ENCODE data around the gene RHBDF1.
"Not testable (repeated sequence)": the region's sequence is repeated elsewhere in the genome, so short reads cannot be mapped to it uniquely, and the experiment has no call there.

RHBDF1 gene

DNA sequence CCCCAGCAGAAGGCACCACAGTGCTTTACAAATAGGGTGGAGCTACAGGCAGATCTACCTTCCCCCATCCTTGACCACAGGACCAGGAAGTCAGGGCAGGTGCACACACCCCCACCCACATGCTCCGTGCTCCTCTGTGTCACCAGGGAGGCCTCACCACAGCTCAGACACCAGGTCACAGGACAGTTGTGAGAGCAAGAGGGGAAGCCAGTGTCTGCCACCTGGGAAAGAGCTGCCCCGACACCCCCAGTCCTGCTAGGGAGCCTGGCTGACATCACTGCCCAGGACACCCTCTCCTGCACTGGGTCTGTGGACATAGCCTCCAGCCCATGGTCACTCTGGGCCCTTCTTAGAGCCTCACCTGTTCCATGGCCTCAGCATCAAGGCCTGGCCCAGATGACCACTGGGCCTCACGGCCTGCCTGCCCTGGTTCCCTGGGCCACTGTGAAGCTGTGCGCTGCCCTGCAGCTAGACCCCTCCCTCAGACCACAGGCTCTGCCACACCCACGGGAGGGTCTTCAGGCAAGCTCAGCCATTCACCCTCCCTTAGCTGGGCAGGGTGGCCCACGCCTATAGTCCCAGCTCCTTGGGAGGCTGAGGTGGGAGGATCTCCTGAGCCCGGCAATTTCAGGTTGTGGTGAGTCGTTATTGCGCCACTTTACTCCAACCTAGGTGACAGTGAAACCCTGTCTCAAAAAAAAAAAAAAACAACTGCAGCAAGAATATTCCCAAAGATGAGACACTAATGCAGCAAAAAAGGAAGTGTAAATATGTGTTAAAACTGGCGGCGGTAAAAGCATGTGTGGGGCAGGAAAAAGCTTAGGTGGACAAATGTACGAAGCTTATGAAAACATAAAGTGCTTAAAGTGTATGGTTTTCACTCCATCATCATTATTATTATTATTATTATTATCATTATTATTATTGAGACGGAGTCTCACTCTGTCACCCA is 33.2 kb downstream of the RHBDF1 start:
- no peaks in the 10 kb centered on the region for H3K9me3 ChIP-seq (ENCODE audit: control insufficient read depth in 1 of 2, low read length in 2 of 2)
- H3K36me3 ChIP-seq (ENCODE audit: control insufficient read depth in 1 of 2, insufficient read depth in 2 of 2, low read length in 2 of 2): no peaks in the 10 kb centered on the region
- H3K27ac ChIP-seq (ENCODE audit: low read length): no peak overlapping the region
- H3K4me3 ChIP-seq (ENCODE audit: low read depth in 1 of 2, low read length in 2 of 2): no peak overlapping the region
- H3K4me1 ChIP-seq (ENCODE audit: control insufficient read depth in 1 of 2, insufficient read depth in 2 of 2, low read length in 2 of 2): no peaks in the 10 kb centered on the region
- H3K27me3 ChIP-seq (ENCODE audit: low read depth, low read length): no peaks in the 10 kb centered on the region

DNA sequence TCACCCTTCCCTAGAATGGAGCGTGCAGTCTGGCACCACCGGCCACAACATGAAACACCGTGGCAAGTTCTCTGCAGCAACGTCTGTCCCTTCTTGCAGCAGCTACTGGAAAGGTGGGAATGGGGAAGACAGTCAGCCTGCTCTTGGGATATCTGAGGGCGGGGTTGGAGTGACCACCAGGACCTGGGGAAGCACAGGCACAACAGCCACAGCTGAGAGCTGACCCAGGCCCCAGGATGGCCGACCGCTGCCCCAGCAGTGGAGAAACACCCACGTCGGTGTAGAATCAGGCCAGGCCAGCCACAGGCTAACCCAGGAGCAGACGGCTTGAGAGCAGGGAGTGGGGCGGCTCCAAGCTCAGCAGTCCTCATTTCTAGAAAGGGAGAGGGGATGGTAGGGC is 34.2 kb downstream of the RHBDF1 start:
- H3K27me3 ChIP-seq (ENCODE audit: low read depth, low read length); H3K9me3 ChIP-seq (ENCODE audit: control insufficient read depth in 1 of 2, low read length in 2 of 2); H3K27ac ChIP-seq (ENCODE audit: low read length); H3K4me1 ChIP-seq (ENCODE audit: control insufficient read depth in 1 of 2, insufficient read depth in 2 of 2, low read length in 2 of 2); H3K4me3 ChIP-seq (ENCODE audit: low read depth in 1 of 2, low read length in 2 of 2); H3K36me3 ChIP-seq (ENCODE audit: control insufficient read depth in 1 of 2, insufficient read depth in 2 of 2, low read length in 2 of 2): not testable (repeated sequence)

DNA sequence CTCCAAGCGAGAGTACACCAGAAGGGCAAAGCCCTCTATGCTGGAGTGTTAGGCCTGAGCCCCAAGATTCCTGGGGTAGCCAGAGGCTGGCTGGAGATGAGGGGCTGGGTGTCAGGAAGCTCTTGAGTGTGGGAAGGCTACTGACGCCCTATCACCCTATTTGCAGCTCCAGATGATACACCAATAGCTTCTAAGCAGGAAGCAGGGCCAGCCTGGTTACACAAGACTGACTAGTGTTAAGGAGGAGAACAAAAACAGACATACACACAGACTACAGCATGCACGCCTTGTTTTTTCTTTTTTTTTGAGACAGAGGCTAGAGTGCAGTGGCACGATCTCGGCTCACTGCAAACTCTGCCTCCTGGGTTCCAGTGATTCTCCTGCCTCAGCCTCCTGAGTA is 34.9 kb downstream of the RHBDF1 start:
- H3K4me3 ChIP-seq (ENCODE audit: low read depth in 1 of 2, low read length in 2 of 2): no peak overlapping the region

DNA sequence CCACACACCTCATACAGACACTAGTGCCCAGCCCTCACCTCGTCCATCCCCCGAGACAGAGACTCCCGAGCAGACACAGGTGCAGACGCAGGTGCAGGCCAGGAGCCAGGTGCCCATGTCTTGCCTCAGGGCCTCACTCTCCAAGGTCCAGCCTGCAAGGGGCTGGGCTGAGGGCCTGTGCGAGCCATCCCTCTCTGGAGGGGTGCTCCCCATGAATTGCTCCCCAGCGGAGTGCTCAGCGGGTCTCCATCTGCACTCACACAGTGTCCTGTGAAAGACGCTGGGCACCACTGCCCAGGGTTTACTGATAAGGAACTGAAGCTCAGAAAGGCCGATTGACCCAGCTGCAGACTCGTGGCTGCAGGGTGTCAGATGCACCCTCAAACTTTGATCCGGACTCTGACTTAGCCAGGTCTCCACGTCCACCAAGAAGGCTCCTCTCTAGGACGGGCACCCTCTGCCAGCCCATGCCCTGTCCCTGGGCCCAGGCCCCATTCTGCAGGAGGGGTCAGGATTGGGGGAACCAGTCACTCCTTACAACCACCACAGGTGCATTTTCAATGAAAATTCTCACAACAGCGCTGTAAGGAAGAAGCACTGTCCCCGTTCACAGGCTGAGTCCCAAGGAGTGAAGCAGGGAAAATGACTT is 36.0 kb downstream of the RHBDF1 start:
- H3K36me3 ChIP-seq (ENCODE audit: control insufficient read depth in 1 of 2, insufficient read depth in 2 of 2, low read length in 2 of 2): no peaks in the 10 kb centered on the region
- no peaks in the 10 kb centered on the region for H3K4me1 ChIP-seq (ENCODE audit: control insufficient read depth in 1 of 2, insufficient read depth in 2 of 2, low read length in 2 of 2)
- H3K4me3 ChIP-seq (ENCODE audit: low read depth in 1 of 2, low read length in 2 of 2): no peak overlapping the region
- H3K27me3 ChIP-seq (ENCODE audit: low read depth, low read length): no peaks in the 10 kb centered on the region
- no peak overlapping the region for H3K27ac ChIP-seq (ENCODE audit: low read length)
- no peaks in the 10 kb centered on the region for H3K9me3 ChIP-seq (ENCODE audit: control insufficient read depth in 1 of 2, low read length in 2 of 2)

More for the DNA sequence above, 34.9 kb downstream of the RHBDF1 start:
- Histone ChIP-seq H3K4me1 (ENCODE audit: control insufficient read depth in 1 of 2, insufficient read depth in 2 of 2, low read length in 2 of 2) (no peaks in the 10 kb centered on the region), H3K9me3 (ENCODE audit: control insufficient read depth in 1 of 2, low read length in 2 of 2) (no peaks in the 10 kb centered on the region), H3K27me3 (ENCODE audit: low read depth, low read length) (no peaks in the 10 kb centered on the region), H3K36me3 (ENCODE audit: control insufficient read depth in 1 of 2, insufficient read depth in 2 of 2, low read length in 2 of 2) (no peaks in the 10 kb centered on the region), H3K27ac (ENCODE audit: low read length) (no peak overlapping the region)

DNA sequence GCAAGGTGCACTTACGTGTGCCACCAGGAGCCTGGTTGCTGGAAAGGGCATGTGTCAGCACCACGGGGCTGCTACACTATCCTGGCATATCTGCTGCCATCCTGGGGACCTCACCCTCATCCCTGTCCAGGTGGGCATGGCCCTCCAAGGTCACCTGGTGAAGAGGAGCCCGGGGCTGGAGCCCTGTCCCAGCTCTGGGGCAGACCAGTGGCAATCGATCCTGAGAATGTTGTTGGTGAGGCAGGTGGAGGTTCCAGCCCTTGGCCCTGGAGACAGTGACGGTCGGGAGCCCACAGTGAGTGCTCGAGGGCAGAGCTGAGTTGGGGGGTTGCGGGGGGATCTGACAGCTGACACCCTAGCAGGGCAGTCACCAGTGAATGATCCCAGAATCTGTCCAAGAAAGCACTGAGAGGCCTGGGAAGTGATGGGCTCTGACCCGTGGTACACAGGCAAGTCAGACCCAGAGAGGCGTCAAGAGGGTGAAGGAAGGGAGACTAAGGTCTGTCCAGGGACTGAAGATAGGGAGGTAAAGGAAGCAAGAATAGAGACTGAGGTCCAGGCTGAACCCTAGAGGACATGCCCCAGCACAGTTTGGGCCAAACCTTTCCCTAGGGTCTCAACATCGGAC is 36.6 kb downstream of the RHBDF1 start:
- Histone ChIP-seq H3K4me3 (ENCODE audit: low read depth in 1 of 2, low read length in 2 of 2) (no peak overlapping the region), H3K36me3 (ENCODE audit: control insufficient read depth in 1 of 2, insufficient read depth in 2 of 2, low read length in 2 of 2) (no peaks in the 10 kb centered on the region), H3K27ac (ENCODE audit: low read length) (no peak overlapping the region), H3K9me3 (ENCODE audit: control insufficient read depth in 1 of 2, low read length in 2 of 2) (no peaks in the 10 kb centered on the region), H3K4me1 (ENCODE audit: control insufficient read depth in 1 of 2, insufficient read depth in 2 of 2, low read length in 2 of 2) (no peaks in the 10 kb centered on the region), H3K27me3 (ENCODE audit: low read depth, low read length) (no peaks in the 10 kb centered on the region)

DNA sequence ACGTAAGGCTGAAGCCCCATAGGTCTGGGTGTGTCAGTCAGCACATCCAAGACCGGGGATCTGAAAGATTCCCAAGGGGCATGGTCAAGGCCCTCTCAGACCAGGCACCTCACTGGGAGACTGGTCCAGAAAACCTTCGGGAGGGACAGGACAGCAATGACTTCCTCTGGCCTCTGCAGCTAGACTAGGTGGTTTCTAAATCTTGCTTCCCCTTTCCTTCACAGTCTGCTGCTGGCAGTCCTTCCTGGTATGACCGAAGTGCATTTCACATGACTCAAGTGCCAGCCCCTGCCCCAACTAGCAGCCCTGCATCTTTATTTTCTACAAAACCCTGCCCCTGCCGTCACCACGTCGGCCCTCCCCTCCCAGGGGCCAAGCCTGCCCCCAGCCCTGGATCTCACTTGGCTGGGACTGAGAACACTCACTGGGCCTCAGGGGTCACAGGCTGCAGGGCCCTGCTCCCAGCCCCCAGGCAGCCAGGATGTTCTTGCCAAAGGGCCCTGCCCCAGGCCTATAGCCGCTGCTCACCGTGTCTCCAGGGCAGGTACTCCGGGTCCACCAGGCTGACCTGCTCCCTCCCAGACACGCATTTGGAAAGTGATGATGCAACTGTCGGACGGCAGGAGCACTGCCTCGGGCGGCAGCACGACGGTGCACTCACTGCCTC is 37.3 kb downstream of the RHBDF1 start:
- H3K27me3 ChIP-seq (ENCODE audit: low read depth, low read length): no peaks in the 10 kb centered on the region
- H3K36me3 ChIP-seq (ENCODE audit: control insufficient read depth in 1 of 2, insufficient read depth in 2 of 2, low read length in 2 of 2): no peaks in the 10 kb centered on the region
- no peak overlapping the region for H3K27ac ChIP-seq (ENCODE audit: low read length)
- H3K4me3 ChIP-seq (ENCODE audit: low read depth in 1 of 2, low read length in 2 of 2): no peak overlapping the region
- H3K4me1 ChIP-seq (ENCODE audit: control insufficient read depth in 1 of 2, insufficient read depth in 2 of 2, low read length in 2 of 2): no peaks in the 10 kb centered on the region
- no peaks in the 10 kb centered on the region for H3K9me3 ChIP-seq (ENCODE audit: control insufficient read depth in 1 of 2, low read length in 2 of 2)

DNA sequence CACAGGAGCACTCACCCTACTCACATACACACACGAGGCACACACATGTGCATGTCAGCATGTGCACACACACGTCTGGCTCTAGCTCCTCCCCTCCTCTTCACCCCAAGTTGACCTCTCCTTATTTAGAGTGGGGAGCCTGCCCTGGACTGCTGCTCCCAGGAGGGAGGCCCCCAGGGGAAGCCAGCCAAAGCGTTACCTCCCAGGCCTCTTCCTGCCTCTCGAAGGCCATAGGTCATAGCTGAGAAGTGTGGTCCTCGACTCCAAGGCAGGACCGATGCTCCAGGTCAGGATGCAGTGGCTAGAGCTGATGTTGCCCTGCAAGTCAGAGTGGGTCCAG is 37.8 kb downstream of the RHBDF1 start:
- Histone ChIP-seq H3K4me3 (ENCODE audit: low read depth in 1 of 2, low read length in 2 of 2) (no peak overlapping the region), H3K27me3 (ENCODE audit: low read depth, low read length) (no peaks in the 10 kb centered on the region), H3K27ac (ENCODE audit: low read length) (no peak overlapping the region), H3K4me1 (ENCODE audit: control insufficient read depth in 1 of 2, insufficient read depth in 2 of 2, low read length in 2 of 2) (no peaks in the 10 kb centered on the region), H3K9me3 (ENCODE audit: control insufficient read depth in 1 of 2, low read length in 2 of 2) (no peaks in the 10 kb centered on the region), H3K36me3 (ENCODE audit: control insufficient read depth in 1 of 2, insufficient read depth in 2 of 2, low read length in 2 of 2) (no peaks in the 10 kb centered on the region)

DNA sequence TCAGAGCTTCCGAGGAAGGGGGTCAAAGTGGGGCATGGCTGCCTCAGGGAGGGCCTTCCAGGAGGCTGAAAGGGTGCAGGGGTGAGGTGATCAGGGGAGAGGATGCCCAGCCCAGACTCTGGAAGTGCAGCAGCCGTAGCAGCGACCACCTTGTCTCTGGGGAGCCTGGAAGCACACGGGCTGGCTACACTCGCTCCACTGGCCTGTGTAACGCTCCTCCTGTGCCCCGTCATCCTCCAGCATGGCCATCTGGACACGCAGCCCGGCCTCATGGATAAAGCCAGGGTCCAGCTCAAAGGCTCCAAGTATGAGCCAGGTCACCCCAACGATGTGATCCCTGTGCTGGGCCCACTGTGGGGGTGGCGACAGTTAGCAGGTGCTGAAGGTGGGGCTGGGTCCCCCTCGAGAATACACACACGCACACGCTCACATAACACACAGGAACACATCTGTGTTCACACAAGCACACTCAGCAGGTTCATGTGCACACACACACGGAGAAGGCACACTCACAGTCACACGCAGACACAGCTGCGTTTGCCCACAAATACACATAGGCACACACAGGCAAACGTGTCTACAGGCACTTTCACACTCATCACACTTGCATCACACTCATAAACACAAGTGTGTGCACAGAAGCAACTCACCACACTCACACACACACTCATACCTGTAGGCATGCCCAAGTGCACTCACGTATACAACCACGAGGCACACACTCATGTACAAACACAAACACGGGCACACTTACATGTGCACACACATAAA is 38.4 kb downstream of the RHBDF1 start:
- H3K27ac ChIP-seq (ENCODE audit: low read length): no peak overlapping the region
- no peaks in the 10 kb centered on the region for H3K27me3 ChIP-seq (ENCODE audit: low read depth, low read length)

DNA sequence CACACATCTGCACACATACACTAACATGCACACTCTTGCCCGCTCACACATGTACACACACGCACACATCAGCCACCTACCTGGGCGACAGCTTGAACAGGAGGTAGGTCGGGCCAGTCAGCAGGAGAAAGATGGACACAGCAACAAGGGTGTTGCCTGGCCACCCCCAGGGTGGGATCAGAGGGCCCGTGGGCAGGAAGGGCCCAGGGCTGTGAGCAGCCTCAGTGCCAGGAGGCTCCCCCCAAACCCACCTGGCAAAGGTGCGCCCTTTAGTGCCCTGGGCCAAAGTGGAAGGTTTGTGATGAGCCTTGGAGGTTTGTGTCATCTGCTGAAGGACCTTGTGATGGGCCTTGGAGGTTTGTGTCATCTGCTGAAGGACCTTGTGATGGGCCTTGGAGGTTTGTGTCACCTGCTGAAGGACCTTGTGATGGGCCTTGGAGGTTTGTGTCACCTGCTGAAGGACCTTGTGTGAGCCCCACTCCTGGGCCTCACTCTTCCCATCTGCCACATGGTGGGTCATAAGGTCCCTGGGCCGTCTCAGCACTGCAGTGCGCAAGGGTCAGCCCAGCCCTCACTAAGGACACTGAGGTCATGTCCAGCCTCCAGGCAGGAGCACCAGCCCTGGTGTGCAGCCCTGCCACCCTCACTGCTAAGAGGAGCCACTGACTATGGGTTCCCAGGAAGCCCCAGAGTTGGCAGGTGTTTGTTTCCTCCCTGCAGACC is 39.1 kb downstream of the RHBDF1 start:
- not testable (repeated sequence) for H3K27me3 ChIP-seq (ENCODE audit: low read depth, low read length); H3K4me1 ChIP-seq (ENCODE audit: control insufficient read depth in 1 of 2, insufficient read depth in 2 of 2, low read length in 2 of 2); H3K36me3 ChIP-seq (ENCODE audit: control insufficient read depth in 1 of 2, insufficient read depth in 2 of 2, low read length in 2 of 2); H3K27ac ChIP-seq (ENCODE audit: low read length); H3K4me3 ChIP-seq (ENCODE audit: low read depth in 1 of 2, low read length in 2 of 2); H3K9me3 ChIP-seq (ENCODE audit: control insufficient read depth in 1 of 2, low read length in 2 of 2)

More for the DNA sequence above, 38.4 kb downstream of the RHBDF1 start:
- Histone ChIP-seq H3K9me3 (ENCODE audit: control insufficient read depth in 1 of 2, low read length in 2 of 2) (no peaks in the 10 kb centered on the region), H3K36me3 (ENCODE audit: control insufficient read depth in 1 of 2, insufficient read depth in 2 of 2, low read length in 2 of 2) (no peaks in the 10 kb centered on the region), H3K4me3 (ENCODE audit: low read depth in 1 of 2, low read length in 2 of 2) (no peak overlapping the region), H3K4me1 (ENCODE audit: control insufficient read depth in 1 of 2, insufficient read depth in 2 of 2, low read length in 2 of 2) (no peaks in the 10 kb centered on the region)

DNA sequence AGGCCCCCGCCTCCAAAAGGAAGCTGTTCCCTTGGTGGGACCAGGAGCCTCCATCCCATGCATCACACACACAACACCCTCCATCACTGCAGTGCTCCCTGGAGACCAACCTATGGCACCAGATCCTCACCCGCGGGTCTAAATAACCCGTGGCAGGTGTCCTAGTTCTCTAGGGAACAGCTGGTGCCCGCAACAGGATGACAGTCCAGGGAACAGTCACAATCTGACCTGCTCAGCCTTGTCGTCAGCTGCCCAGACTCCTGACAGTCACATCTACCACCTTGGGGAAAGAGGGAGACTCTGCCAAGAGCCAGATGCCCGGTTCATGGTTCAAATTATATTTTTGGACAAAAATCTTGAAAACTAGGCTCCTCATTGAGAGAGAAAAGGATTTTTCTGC is 41.8 kb downstream of the RHBDF1 start:
- H3K36me3 ChIP-seq (ENCODE audit: control insufficient read depth in 1 of 2, insufficient read depth in 2 of 2, low read length in 2 of 2); H3K27me3 ChIP-seq (ENCODE audit: low read depth, low read length); H3K27ac ChIP-seq (ENCODE audit: low read length); H3K4me1 ChIP-seq (ENCODE audit: control insufficient read depth in 1 of 2, insufficient read depth in 2 of 2, low read length in 2 of 2); H3K9me3 ChIP-seq (ENCODE audit: control insufficient read depth in 1 of 2, low read length in 2 of 2); H3K4me3 ChIP-seq (ENCODE audit: low read depth in 1 of 2, low read length in 2 of 2): not testable (repeated sequence)

All from muscle layer of duodenum (tissue), 2 donors.